ENCODE data around the gene CMTM1. TPM values are rescaled to one million over a fixed set of nuclear protein-coding genes. Genes with fewer than 3 reads are reported as not detected.

CMTM1 gene
- total and polyA plus RNA-seq, 2 donors (not counting 3 experiments of a cell fraction or from before 2014, with no cell fraction given) = 3.0 to 12.3 TPM

DNA sequence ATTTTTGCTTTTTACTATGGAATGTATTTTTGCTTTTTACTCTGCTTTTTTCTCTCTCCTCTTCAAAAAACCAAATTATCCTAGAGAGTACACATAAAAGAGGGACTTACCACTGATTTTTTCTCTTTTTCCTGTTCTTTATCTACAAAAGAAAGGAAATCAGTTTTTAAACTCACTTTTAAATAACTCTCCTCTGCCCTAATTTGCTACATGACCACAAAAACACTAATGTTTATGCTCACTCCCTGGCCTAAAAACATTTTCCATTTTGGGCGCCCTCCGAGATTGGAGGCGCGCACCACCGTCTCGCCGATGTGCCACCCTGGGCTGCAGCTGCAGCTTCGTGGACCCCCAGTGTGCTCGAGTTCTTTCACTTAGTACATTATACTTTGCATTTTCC is 17.4 kb upstream of the CMTM1 start:
- intact Hi-C loops (cut with micrococcal nuclease) (no loop called here), dilution Hi-C loops (cut with MboI; ENCODE audit: extremely low pct_ligation_motif_present, low sequenced_read_pairs) (no loop called here)
- ChIA-PET POLR2A (no interaction called here), CTCF (interaction anchor here (1.8 to 2.6 kb wide), 2 partner anchors 27 to 33 kb away, joined by 4 to 7 read pairs; no protein-coding TSS in a partner anchor)
- Histone ChIP-seq H3K9me1 (replicated peaks; ENCODE audit: control insufficient read depth, extremely low read depth, insufficient read depth, low read length) (no peaks in the 10 kb centered on the region), H3K4me1 (ENCODE audit: control insufficient read depth, extremely low read depth, insufficient read depth, low read length) (peaks cover 30% of the 10 kb centered on the region), H3K9ac (replicated peaks; ENCODE audit: extremely low read depth, insufficient read depth, low read length) (peak overlapping the region; percentile 73), H2AFZ (ENCODE audit: low read depth, low read length) (no peak overlapping the region), H3K27me3 (ENCODE audit: control insufficient read depth in 2 of 2, insufficient read depth in 2 of 2, low read length in 2 of 2) (no peaks in the 10 kb centered on the region), H3K9me3 (replicated peaks; ENCODE audit: control insufficient read depth, insufficient read depth, low read length) (no peaks in the 10 kb centered on the region), H3K79me2 (ENCODE audit: control insufficient read depth, insufficient read depth, low read length) (peaks cover 13% of the 10 kb centered on the region), H3K27ac (ENCODE audit: insufficient read depth, low read depth, low read length) (no peak overlapping the region), H3K4me2 (ENCODE audit: insufficient read depth, low read length) (no peak overlapping the region), H3K36me3 (ENCODE audit: control insufficient read depth in 2 of 2, extremely low read depth in 1 of 2, insufficient read depth in 2 of 2, low read length in 2 of 2) (no peaks in the 10 kb centered on the region), H4K20me1 (replicated peaks; ENCODE audit: control insufficient read depth, extremely low read depth, insufficient read depth, low read length) (no peaks in the 10 kb centered on the region), H3K4me3 (replicated peaks in 1 of 3; ENCODE audit: insufficient read depth in 1 of 3, low read depth in 1 of 3, low read length in 3 of 3) (no peak overlapping the region)
- peak; percentile 31 for FAIRE-seq
- DNase-seq (ENCODE audit: low read depth, low spot score) = no peak
- no TSS peak for BruUV-seq (replicated peaks)
- TF ChIP-seq GATA2 (IDR thresholded peaks at IDR 0.05; ENCODE audit: insufficient read depth, insufficient read length, low read depth, low read length) (no peak), MYC (IDR thresholded peaks at IDR 0.05; ENCODE audit: low read depth, low read length) (no peak), POLR2A (IDR thresholded peaks at IDR 0.05; ENCODE audit: low read depth, low read length) (no peak), EZH2 (IDR thresholded peaks at IDR 0.05; ENCODE audit: borderline replicate concordance, low read depth, low read length, severe bottlenecking) (no peak), JUN (IDR thresholded peaks at IDR 0.05; ENCODE audit: borderline replicate concordance, insufficient read depth, insufficient read length, low read depth) (no peak), FOS (IDR thresholded peaks at IDR 0.05; ENCODE audit: borderline replicate concordance, insufficient read depth, low read length) (no peak), POLR2AphosphoS5 (IDR thresholded peaks at IDR 0.05; ENCODE audit: insufficient read depth, low read depth, low read length) (no peak)
- TF ChIP-seq, protein P1, sequence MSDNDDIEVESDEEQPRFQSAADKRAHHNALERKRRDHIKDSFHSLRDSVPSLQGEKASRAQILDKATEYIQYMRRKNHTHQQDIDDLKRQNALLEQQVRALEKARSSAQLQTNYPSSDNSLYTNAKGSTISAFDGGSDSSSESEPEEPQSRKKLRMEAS (IDR thresholded peaks at IDR 0.05; ENCODE audit: insufficient read depth, insufficient read length) = no peak
- TF ChIP-seq, protein P2, sequence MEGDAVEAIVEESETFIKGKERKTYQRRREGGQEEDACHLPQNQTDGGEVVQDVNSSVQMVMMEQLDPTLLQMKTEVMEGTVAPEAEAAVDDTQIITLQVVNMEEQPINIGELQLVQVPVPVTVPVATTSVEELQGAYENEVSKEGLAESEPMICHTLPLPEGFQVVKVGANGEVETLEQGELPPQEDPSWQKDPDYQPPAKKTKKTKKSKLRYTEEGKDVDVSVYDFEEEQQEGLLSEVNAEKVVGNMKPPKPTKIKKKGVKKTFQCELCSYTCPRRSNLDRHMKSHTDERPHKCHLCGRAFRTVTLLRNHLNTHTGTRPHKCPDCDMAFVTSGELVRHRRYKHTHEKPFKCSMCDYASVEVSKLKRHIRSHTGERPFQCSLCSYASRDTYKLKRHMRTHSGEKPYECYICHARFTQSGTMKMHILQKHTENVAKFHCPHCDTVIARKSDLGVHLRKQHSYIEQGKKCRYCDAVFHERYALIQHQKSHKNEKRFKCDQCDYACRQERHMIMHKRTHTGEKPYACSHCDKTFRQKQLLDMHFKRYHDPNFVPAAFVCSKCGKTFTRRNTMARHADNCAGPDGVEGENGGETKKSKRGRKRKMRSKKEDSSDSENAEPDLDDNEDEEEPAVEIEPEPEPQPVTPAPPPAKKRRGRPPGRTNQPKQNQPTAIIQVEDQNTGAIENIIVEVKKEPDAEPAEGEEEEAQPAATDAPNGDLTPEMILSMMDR (IDR thresholded peaks at IDR 0.05; ENCODE audit: extremely low read depth in 1 of 2, insufficient read depth in 1 of 2, low read depth in 1 of 2, low read length in 2 of 2) = no peak

Data from endothelial cell of umbilical vein (primary cell).